NK-92 (cell line): ENCODE results near the gene IQCC.

Experiments
- DNase-seq: peaks from one replicate; lab custom pipeline; 2025; ENCODE audit not compliant: unreplicated experiment; lab: John Stamatoyannopoulos, UW

Gene IQCC

DNA sequence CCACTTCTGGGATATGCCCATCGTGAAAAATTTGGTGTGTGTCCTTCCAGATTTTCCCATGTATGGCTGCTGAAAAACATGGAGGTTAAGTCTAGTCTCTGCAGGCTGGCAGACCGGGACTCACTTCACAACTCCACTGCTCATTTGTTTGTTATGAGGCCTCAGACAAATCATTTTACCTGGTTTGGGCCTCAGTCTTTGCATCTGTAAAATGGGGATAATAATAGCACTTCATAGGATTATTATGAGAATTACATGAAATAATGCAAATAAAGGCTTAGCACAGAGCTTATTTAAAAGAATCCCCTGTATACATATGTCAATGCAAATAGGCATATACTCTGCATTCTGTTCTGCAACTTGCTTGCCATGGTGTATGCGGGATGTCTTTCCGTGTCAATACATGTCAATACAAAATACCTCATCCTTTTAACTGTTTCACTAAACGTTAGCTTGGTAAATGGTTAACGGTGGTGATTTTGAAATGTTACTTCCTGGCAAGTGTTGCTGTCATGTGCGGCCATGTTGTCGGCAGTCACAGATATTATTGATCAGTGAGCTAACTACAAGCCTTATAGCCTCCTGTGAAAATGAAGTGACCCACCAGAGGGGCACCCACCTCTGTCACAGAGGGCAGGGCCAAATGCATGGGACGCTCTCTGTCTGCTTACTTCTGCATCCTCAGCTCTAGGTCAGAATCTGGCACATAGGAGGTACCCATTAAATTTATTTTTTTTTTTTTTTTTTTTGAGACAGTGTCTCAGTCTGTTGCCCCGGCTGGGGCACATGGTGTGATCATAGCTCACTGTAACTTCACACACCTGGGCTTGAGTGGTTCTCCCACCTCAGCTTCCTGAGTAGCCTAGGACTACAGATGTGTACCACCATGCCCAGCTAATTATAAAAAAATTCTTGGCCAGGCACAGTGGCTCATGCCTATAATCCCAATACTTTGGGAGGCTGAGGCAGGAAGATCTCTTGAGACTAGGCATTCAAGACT is 49.9 kb downstream of the IQCC start:
- DNase-seq, result no peak

DNA sequence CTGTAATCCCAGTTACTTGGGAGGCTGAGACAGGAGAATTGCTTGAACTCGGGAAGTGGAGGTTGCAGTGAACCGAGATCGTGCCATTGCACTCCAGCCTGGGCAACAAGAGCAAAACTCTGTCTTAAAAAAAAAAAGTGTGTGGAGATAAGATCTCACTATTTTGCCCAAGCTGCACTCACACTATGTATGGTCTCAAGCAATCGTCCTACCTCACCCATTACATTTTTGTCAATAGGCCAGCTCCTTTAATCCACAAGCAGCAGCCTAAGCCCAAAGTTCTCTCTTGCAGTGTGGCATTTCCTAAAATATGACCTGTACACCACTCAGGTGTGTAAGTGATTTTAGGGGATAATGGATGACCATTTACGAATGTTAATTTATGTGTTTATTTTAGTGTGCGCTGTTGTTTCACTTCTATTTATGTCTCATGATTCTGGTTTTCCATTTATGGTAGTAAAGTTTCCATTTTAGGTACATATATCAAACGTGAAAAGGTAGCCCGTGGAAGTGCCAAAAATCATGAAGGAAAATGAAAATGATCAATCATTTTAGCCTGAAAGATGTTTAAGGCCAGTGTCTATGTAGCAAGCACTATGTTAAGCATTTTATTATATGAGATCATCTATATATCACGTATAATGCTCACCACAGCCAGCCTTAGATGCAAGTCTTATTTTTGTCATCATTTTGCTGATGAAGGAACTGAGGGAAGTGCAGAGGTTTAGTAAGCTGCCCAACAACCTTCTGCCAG is 51.2 kb downstream of the IQCC start:
- DNase-seq, result no peak

DNA sequence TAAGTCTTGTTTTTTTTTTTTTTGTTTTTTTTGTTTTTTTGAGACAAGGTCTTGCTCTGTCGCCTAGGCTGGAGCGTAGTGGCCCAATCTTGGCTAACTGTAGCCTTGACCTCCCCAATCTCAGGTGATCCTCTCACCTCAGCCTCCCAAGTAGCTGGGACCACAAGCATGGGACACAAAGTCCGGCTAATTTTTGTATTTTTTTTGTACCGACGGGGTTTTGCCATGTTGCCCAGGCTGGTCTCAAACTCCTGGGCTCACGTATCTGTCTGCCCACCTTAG is 51.7 kb downstream of the IQCC start:
- DNase-seq, result no peak
